HEK293 (cell line): ENCODE measurements around the gene PRKCA.

Source experiments
- GLIS2 ChIP-seq: fragments of 450-650 bp; formaldehyde crosslinking; IDR thresholded peaks from 2 replicates; pipeline ENCODE4 v1.5.1; 2016; ENCODE audit warnings: missing biosample characterization, missing genetic modification characterization
- IKZF3 ChIP-seq: fragments of 450-650 bp; IDR thresholded peaks from 2 replicates; pipeline ENCODE4 v1.5.0; 2018; ENCODE audit warnings: missing biosample characterization, mild to moderate bottlenecking, missing genetic modification characterization, moderate library complexity
- MYNN ChIP-seq: fragments of 450-650 bp; formaldehyde crosslinking; IDR thresholded peaks from 2 replicates; pipeline ENCODE4 v1.5.1; 2016; ENCODE audit warnings: missing biosample characterization, missing genetic modification characterization, borderline replicate concordance
- SP7 ChIP-seq: fragments of 450-650 bp; formaldehyde crosslinking; IDR thresholded peaks from 2 replicates; pipeline ENCODE4 v1.5.1; 2016; ENCODE audit warnings: missing biosample characterization, missing genetic modification characterization
- TCF7L2 ChIP-seq: IDR thresholded peaks from 2 replicates; pipeline ENCODE4 v1.6.1; 2011; ENCODE audit warnings: low read depth, mild to moderate bottlenecking, inconsistent platforms, low read length, moderate library complexity, borderline replicate concordance
- WT1 ChIP-seq: fragments of 450-650 bp; formaldehyde crosslinking; IDR thresholded peaks from 2 replicates; pipeline ENCODE4 v1.5.1; 2016; ENCODE audit warnings: missing biosample characterization, missing genetic modification characterization
- ZBTB17 ChIP-seq: fragments of 450-650 bp; formaldehyde crosslinking; IDR thresholded peaks from 2 replicates; pipeline ENCODE4 v1.5.1; 2016; ENCODE audit warnings: missing biosample characterization, missing genetic modification characterization
- ZBTB7A ChIP-seq: fragments of 450-650 bp; formaldehyde crosslinking; IDR thresholded peaks from 2 replicates; pipeline ENCODE4 v1.5.1; 2016; ENCODE audit warnings: low read depth, missing biosample characterization, missing genetic modification characterization
- ZNF114 ChIP-seq: fragments of 450-650 bp; formaldehyde crosslinking; IDR thresholded peaks from 2 replicates; pipeline ENCODE4 v1.5.0; 2017; ENCODE audit warnings: missing biosample characterization, missing genetic modification characterization
- ZNF146 ChIP-seq: fragments of 450-650 bp; formaldehyde crosslinking; IDR thresholded peaks from 2 replicates; pipeline ENCODE4 v1.5.1; 2016; ENCODE audit warnings: missing biosample characterization, missing genetic modification characterization
- ZNF174 ChIP-seq: fragments of 450-650 bp; formaldehyde crosslinking; IDR thresholded peaks from 2 replicates; pipeline ENCODE4 v1.5.0; 2017; ENCODE audit warnings: missing biosample characterization, mild to moderate bottlenecking, missing genetic modification characterization
- ZNF19 ChIP-seq: fragments of 450-650 bp; formaldehyde crosslinking; IDR thresholded peaks from 2 replicates; pipeline ENCODE4; 2016; ENCODE audit warnings: missing biosample characterization, missing genetic modification characterization, low read depth
- ZNF23 ChIP-seq: fragments of 450-650 bp; formaldehyde crosslinking; IDR thresholded peaks from 2 replicates; pipeline ENCODE4 v1.5.1; 2016; ENCODE audit warnings: missing biosample characterization, missing genetic modification characterization, borderline replicate concordance
- ZNF366 ChIP-seq: fragments of 450-650 bp; formaldehyde crosslinking; conservative IDR thresholded peaks from 2 replicates; pipeline ENCODE4 v1.5.1; 2016; ENCODE audit warnings: missing biosample characterization, missing genetic modification characterization
- ZNF501 ChIP-seq: fragments of 450-650 bp; formaldehyde crosslinking; IDR thresholded peaks from 2 replicates; pipeline ENCODE4 v1.5.1; 2016; ENCODE audit warnings: missing biosample characterization, missing genetic modification characterization
- ZNF558 ChIP-seq: fragments of 450-650 bp; formaldehyde crosslinking; IDR thresholded peaks from 2 replicates; pipeline ENCODE4 v1.5.1; 2016; ENCODE audit warnings: missing biosample characterization, missing genetic modification characterization
- ZNF571 ChIP-seq: fragments of 450-650 bp; formaldehyde crosslinking; IDR thresholded peaks from 2 replicates; pipeline ENCODE4 v1.5.0; 2017; ENCODE audit warnings: missing biosample characterization, missing genetic modification characterization
- ZNF629 ChIP-seq: fragments of 450-650 bp; formaldehyde crosslinking; IDR thresholded peaks from 2 replicates; pipeline ENCODE4 v1.5.1; 2017; ENCODE audit warnings: missing biosample characterization, missing genetic modification characterization
- ZNF701 ChIP-seq: fragments of 450-650 bp; formaldehyde crosslinking; IDR thresholded peaks from 2 replicates; pipeline ENCODE4 v1.5.1; 2016; ENCODE audit warnings: missing biosample characterization, missing genetic modification characterization
- ZNF830 ChIP-seq: fragments of 450-650 bp; IDR thresholded peaks from 2 replicates; pipeline ENCODE4 v1.5.0; 2018; ENCODE audit warnings: missing biosample characterization, missing genetic modification characterization, low read depth, mild to moderate bottlenecking, moderate library complexity
- TF ChIP-seq, protein P1 (sequence below): fragments of 450-650 bp; formaldehyde crosslinking; IDR thresholded peaks from 2 replicates; pipeline ENCODE4 v1.5.1; 2017; ENCODE audit warnings: missing biosample characterization, missing genetic modification characterization
- TF ChIP-seq, protein P2 (sequence below): fragments of 450-650 bp; formaldehyde crosslinking; IDR thresholded peaks from 2 replicates; pipeline ENCODE4 v1.5.1; 2016; ENCODE audit warnings: missing biosample characterization, missing genetic modification characterization
- TF ChIP-seq, protein P3 (sequence below): fragments of 450-650 bp; formaldehyde crosslinking; IDR thresholded peaks from 2 replicates; pipeline ENCODE4 v1.5.1; 2016; ENCODE audit warnings: missing biosample characterization, missing genetic modification characterization
- TF ChIP-seq, protein P4 (sequence below): IDR thresholded peaks from 2 replicates; pipeline ENCODE4 v1.6.1; 2011; ENCODE audit warnings: mild to moderate bottlenecking, low read depth, low read length, borderline replicate concordance
- TF ChIP-seq, protein P5 (sequence below): fragments of 450-650 bp; formaldehyde crosslinking; IDR thresholded peaks from 2 replicates; pipeline ENCODE4 v1.5.1; 2016; ENCODE audit warnings: missing biosample characterization, missing genetic modification characterization, borderline replicate concordance
- TF ChIP-seq, protein P6 (sequence below): fragments of 450-650 bp; formaldehyde crosslinking; IDR thresholded peaks from 2 replicates; pipeline ENCODE4 v1.5.1; 2017; ENCODE audit warnings: missing biosample characterization, missing genetic modification characterization
- TF ChIP-seq, protein P7 (sequence below): fragments of 450-650 bp; formaldehyde crosslinking; IDR thresholded peaks from 2 replicates; pipeline ENCODE4 v1.5.1; 2017; ENCODE audit warnings: missing biosample characterization, missing genetic modification characterization

Gene PRKCA

DNA sequence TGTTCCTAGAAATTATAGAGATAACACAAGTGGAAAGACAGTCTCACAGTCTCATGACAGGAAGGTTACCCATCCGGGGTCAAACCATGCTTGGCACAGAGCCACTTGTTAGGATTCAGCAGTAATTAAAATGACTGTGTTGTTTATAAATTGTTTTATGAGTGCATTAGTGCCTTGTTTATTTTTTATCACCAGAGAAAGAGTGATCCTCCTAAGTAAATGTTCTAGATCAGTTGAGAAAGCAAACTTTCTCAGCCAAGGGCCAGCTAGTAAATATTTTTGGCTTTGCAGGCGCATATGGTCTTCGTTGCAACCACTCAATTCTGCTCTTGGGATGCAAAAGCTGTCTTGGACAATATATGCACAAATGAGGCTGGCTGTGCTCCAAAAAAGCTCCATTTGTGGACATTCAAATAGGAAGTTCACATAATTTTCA is 278.6 kb downstream of the PRKCA start (continued):
- TF ChIP-seq SP7, result peak; percentile 42; the same call in 1 of the 2 replicates
- TF ChIP-seq, protein P1, sequence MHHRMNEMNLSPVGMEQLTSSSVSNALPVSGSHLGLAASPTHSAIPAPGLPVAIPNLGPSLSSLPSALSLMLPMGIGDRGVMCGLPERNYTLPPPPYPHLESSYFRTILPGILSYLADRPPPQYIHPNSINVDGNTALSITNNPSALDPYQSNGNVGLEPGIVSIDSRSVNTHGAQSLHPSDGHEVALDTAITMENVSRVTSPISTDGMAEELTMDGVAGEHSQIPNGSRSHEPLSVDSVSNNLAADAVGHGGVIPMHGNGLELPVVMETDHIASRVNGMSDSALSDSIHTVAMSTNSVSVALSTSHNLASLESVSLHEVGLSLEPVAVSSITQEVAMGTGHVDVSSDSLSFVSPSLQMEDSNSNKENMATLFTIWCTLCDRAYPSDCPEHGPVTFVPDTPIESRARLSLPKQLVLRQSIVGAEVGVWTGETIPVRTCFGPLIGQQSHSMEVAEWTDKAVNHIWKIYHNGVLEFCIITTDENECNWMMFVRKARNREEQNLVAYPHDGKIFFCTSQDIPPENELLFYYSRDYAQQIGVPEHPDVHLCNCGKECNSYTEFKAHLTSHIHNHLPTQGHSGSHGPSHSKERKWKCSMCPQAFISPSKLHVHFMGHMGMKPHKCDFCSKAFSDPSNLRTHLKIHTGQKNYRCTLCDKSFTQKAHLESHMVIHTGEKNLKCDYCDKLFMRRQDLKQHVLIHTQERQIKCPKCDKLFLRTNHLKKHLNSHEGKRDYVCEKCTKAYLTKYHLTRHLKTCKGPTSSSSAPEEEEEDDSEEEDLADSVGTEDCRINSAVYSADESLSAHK (tag by site-specific recombination), result 0 out of 2 replicates have a peak, but pooled peaks have one; percentile 24
- TF ChIP-seq, protein P2, sequence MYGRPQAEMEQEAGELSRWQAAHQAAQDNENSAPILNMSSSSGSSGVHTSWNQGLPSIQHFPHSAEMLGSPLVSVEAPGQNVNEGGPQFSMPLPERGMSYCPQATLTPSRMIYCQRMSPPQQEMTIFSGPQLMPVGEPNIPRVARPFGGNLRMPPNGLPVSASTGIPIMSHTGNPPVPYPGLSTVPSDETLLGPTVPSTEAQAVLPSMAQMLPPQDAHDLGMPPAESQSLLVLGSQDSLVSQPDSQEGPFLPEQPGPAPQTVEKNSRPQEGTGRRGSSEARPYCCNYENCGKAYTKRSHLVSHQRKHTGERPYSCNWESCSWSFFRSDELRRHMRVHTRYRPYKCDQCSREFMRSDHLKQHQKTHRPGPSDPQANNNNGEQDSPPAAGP (tag by site-specific recombination), result no peak
- TF ChIP-seq ZNF558 (tag by site-specific recombination), result 0 out of 2 replicates have a peak, but pooled peaks have one; percentile 34
- TF ChIP-seq ZNF701 (tag by site-specific recombination), result no peak
- TF ChIP-seq, protein P3, sequence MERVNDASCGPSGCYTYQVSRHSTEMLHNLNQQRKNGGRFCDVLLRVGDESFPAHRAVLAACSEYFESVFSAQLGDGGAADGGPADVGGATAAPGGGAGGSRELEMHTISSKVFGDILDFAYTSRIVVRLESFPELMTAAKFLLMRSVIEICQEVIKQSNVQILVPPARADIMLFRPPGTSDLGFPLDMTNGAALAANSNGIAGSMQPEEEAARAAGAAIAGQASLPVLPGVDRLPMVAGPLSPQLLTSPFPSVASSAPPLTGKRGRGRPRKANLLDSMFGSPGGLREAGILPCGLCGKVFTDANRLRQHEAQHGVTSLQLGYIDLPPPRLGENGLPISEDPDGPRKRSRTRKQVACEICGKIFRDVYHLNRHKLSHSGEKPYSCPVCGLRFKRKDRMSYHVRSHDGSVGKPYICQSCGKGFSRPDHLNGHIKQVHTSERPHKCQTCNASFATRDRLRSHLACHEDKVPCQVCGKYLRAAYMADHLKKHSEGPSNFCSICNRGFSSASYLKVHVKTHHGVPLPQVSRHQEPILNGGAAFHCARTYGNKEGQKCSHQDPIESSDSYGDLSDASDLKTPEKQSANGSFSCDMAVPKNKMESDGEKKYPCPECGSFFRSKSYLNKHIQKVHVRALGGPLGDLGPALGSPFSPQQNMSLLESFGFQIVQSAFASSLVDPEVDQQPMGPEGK (tag by site-specific recombination), result no peak; the same call in 1 of the 2 replicates
- TF ChIP-seq, protein P4, sequence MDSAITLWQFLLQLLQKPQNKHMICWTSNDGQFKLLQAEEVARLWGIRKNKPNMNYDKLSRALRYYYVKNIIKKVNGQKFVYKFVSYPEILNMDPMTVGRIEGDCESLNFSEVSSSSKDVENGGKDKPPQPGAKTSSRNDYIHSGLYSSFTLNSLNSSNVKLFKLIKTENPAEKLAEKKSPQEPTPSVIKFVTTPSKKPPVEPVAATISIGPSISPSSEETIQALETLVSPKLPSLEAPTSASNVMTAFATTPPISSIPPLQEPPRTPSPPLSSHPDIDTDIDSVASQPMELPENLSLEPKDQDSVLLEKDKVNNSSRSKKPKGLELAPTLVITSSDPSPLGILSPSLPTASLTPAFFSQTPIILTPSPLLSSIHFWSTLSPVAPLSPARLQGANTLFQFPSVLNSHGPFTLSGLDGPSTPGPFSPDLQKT, result no peak
- no peak for TF ChIP-seq ZNF501 (tag by site-specific recombination)
- TF ChIP-seq IKZF3 (tag by site-specific recombination), result 0 out of 2 replicates have a peak, but pooled peaks have one; percentile 39
- no peak for TF ChIP-seq ZBTB7A (tag by site-specific recombination)
- no peak for TF ChIP-seq ZNF830 (tag by site-specific recombination)
- TF ChIP-seq ZNF23 (tag by site-specific recombination), result no peak
- TF ChIP-seq ZNF19 (tag by site-specific recombination), result no peak
- peak; percentile 74 for TF ChIP-seq ZNF366 (tag by site-specific recombination)
- no peak for TF ChIP-seq ZNF114
- TF ChIP-seq GLIS2 (tag by site-specific recombination), result no peak
- TF ChIP-seq, protein P5, sequence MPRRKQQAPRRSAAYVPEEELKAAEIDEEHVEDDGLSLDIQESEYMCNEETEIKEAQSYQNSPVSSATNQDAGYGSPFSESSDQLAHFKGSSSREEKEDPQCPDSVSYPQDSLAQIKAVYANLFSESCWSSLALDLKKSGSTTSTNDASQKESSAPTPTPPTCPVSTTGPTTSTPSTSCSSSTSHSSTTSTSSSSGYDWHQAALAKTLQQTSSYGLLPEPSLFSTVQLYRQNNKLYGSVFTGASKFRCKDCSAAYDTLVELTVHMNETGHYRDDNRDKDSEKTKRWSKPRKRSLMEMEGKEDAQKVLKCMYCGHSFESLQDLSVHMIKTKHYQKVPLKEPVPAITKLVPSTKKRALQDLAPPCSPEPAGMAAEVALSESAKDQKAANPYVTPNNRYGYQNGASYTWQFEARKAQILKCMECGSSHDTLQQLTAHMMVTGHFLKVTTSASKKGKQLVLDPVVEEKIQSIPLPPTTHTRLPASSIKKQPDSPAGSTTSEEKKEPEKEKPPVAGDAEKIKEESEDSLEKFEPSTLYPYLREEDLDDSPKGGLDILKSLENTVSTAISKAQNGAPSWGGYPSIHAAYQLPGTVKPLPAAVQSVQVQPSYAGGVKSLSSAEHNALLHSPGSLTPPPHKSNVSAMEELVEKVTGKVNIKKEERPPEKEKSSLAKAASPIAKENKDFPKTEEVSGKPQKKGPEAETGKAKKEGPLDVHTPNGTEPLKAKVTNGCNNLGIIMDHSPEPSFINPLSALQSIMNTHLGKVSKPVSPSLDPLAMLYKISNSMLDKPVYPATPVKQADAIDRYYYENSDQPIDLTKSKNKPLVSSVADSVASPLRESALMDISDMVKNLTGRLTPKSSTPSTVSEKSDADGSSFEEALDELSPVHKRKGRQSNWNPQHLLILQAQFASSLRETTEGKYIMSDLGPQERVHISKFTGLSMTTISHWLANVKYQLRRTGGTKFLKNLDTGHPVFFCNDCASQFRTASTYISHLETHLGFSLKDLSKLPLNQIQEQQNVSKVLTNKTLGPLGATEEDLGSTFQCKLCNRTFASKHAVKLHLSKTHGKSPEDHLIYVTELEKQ (tag by site-specific recombination), result peak; percentile 51; the same call in 1 of the 2 replicates
- TF ChIP-seq MYNN (tag by site-specific recombination), result no peak
- TF ChIP-seq ZNF571 (tag by site-specific recombination), result no peak
- TF ChIP-seq ZNF146 (tag by site-specific recombination), result no peak
- TF ChIP-seq, protein P6, sequence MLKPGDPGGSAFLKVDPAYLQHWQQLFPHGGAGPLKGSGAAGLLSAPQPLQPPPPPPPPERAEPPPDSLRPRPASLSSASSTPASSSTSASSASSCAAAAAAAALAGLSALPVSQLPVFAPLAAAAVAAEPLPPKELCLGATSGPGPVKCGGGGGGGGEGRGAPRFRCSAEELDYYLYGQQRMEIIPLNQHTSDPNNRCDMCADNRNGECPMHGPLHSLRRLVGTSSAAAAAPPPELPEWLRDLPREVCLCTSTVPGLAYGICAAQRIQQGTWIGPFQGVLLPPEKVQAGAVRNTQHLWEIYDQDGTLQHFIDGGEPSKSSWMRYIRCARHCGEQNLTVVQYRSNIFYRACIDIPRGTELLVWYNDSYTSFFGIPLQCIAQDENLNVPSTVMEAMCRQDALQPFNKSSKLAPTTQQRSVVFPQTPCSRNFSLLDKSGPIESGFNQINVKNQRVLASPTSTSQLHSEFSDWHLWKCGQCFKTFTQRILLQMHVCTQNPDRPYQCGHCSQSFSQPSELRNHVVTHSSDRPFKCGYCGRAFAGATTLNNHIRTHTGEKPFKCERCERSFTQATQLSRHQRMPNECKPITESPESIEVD (tag by site-specific recombination), result peak; percentile 51
- TF ChIP-seq TCF7L2, result no peak
- TF ChIP-seq ZBTB17 (tag by site-specific recombination), result peak; percentile 49; the same call in 1 of the 2 replicates
- no peak for TF ChIP-seq ZNF629 (tag by site-specific recombination)
- TF ChIP-seq, protein P7, sequence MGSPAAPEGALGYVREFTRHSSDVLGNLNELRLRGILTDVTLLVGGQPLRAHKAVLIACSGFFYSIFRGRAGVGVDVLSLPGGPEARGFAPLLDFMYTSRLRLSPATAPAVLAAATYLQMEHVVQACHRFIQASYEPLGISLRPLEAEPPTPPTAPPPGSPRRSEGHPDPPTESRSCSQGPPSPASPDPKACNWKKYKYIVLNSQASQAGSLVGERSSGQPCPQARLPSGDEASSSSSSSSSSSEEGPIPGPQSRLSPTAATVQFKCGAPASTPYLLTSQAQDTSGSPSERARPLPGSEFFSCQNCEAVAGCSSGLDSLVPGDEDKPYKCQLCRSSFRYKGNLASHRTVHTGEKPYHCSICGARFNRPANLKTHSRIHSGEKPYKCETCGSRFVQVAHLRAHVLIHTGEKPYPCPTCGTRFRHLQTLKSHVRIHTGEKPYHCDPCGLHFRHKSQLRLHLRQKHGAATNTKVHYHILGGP, result peak; percentile 99
- TF ChIP-seq ZNF174 (tag by site-specific recombination), result no peak
- peak; percentile 82 for TF ChIP-seq WT1 (tag by site-specific recombination)
